CD4-positive, alpha-beta memory T cell (primary cell): ENCODE measurements around the gene SYNPO. TPM values are rescaled to one million over a fixed set of nuclear protein-coding genes. Genes with fewer than 3 reads are reported as not detected.
A peak's percentile ranks its signal among the peaks of the same experiment; 100 is the strongest.

Source experiments
- CTCF ChIA-PET: fragments of 350-600 bp; sonication (Branson Sonifier 250); formaldehyde crosslinking; loops from one replicate; lab custom pipeline; 2021; ENCODE audit warnings: inconsistent platforms; ENCODE audit not compliant: partially characterized antibody; lab: Charles Lee
- POLR2A ChIA-PET: fragments of 350-600 bp; sonication (Branson Sonifier 250); formaldehyde crosslinking; loops from one replicate; lab custom pipeline; 2021; ENCODE audit not compliant: partially characterized antibody; lab: Charles Lee
- DNase-seq, 5 donors: peaks; one replicate each; pipeline versions ENCODE4 v3.0.0 to v3.0.0-alpha.2; 2020 to 2022; ENCODE audit warnings: mixed read lengths in 1 of 5
- H3K27ac ChIP-seq: one replicate; pipeline ENCODE4 v1.7.0; 2013; ENCODE audit warnings: low read depth, low read length
- H3K27me3 ChIP-seq: 2 replicates; pipeline ENCODE4 v1.7.0; 2013; ENCODE audit warnings: mild to moderate bottlenecking, low read length, moderate library complexity; ENCODE audit not compliant: insufficient read depth
- H3K36me3 ChIP-seq: 2 replicates; pipeline ENCODE4 v1.7.0; 2013; ENCODE audit warnings: mild to moderate bottlenecking, low read length, moderate library complexity; ENCODE audit not compliant: insufficient read depth
- H3K4me1 ChIP-seq: 2 replicates; pipeline ENCODE4 v1.7.0; 2013; ENCODE audit warnings: mild to moderate bottlenecking, low read length, moderate library complexity; ENCODE audit not compliant: insufficient read depth
- H3K4me3 ChIP-seq, 2 donors: one replicate each; pipeline ENCODE4 v1.7.0; 2013; ENCODE audit warnings: low read length in 2 of 2, mild to moderate bottlenecking in 1 of 2
- H3K9me3 ChIP-seq, 2 donors: one replicate each; pipeline ENCODE4 v1.7.0; 2013; ENCODE audit warnings: low read length in 2 of 2, control low read depth in 1 of 2; ENCODE audit not compliant: control insufficient read depth in 1 of 2
- H3K27ac Mint-ChIP-seq, 7 donors: one replicate each; pipeline ENCODE4 v1.8.0; 2020 to 2021; ENCODE audit warnings: mixed read lengths in 7 of 7, mild to moderate bottlenecking in 6 of 7, inconsistent platforms in 3 of 7, moderate library complexity in 3 of 7
- H3K27me3 Mint-ChIP-seq, 2 donors: one replicate each; pipeline ENCODE4 v1.8.0; 2020 to 2021; ENCODE audit warnings: mixed read lengths in 2 of 2
- H3K36me3 Mint-ChIP-seq, 2 donors: one replicate each; pipeline ENCODE4 v1.8.0; 2020 to 2021; ENCODE audit warnings: mixed read lengths in 2 of 2, inconsistent platforms in 1 of 2, mild to moderate bottlenecking in 1 of 2
- H3K4me1 Mint-ChIP-seq, 4 donors: one replicate each; pipeline ENCODE4 v1.8.0; 2020 to 2021; ENCODE audit warnings: mixed read lengths in 4 of 4, mild to moderate bottlenecking in 1 of 4
- H3K4me3 Mint-ChIP-seq, 8 donors: one replicate each; pipeline ENCODE4 v1.8.0; 2020 to 2021; ENCODE audit warnings: mixed read lengths in 8 of 8, mild to moderate bottlenecking in 7 of 8, moderate library complexity in 6 of 8, inconsistent platforms in 3 of 8
- H3K9me3 Mint-ChIP-seq, 8 donors: one replicate each; pipeline ENCODE4 v1.8.0; 2020 to 2021; ENCODE audit warnings: mixed read lengths in 8 of 8, mild to moderate bottlenecking in 5 of 8, inconsistent platforms in 3 of 8, moderate library complexity in 1 of 8
- intact Hi-C: fragments of 100-400 bp; cut with micrococcal nuclease; formaldehyde crosslinking; loops from one replicate; pipeline ENCODE4 v1.15.1; 2023
- polyA plus RNA-seq, 2 donors: library from polyadenylated mRNA; unstranded; fragments of 300-500 nt; fragmentation: Illumina TruSeq; gene quantifications; one replicate each; pipeline ENCODE4 v1.2.3, GENCODE V29; 2021
- total RNA-seq, 2 experiments: library from RNA; stranded (reverse); gene quantifications; one replicate each; pipeline ENCODE4 v1.2.3, GENCODE V29; 2021

SYNPO gene
- total and polyA plus RNA-seq, 4 experiments from 2014 or later: 0.06 TPM; not detected in 3

DNA sequence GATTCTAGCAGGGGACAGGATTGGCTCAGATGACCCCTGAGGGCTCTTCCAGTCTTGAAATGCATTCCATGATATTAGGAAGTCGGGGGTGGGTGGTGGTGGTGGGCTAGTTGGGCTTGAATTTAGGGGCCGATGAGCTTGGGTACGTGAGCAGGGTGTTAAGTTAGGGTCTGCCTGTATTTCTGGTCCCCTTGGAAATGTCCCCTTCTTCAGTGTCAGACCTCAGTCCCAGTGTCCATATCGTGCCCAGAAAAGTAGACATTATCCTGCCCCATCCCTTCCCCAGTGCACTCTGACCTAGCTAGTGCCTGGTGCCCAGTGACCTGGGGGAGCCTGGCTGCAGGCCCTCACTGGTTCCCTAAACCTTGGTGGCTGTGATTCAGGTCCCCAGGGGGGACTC is 17.7 kb downstream of the SYNPO start:
- Mint-ChIP-seq H3K4me1 (peaks cover 3 to 12% (median 9%) of the 10 kb centered on the region in 4 donors), H3K9me3 (peaks cover 0 to 2% (median 0%) of the 10 kb centered on the region in 8 donors), H3K27ac (peak overlapping the region in 1 of 7 donors; percentile 47), H3K4me3 (peak overlapping the region in 4 of 8 donors; percentile 7 to 81 (median 54)), H3K36me3 (no peaks in the 10 kb centered on the region), H3K27me3 (peaks cover 0 to 2% of the 10 kb centered on the region in 2 donors)
- no peak overlapping the region for H3K27ac ChIP-seq
- no peaks in the 10 kb centered on the region for H3K9me3 ChIP-seq
- H3K4me1 ChIP-seq: peaks cover 12% of the 10 kb centered on the region
- no peaks in the 10 kb centered on the region for H3K27me3 ChIP-seq
- H3K4me3 ChIP-seq: no peak overlapping the region
- intact Hi-C loops: loop anchor here (5.0 kb wide), 1 partner anchor 119 kb away; the partner anchor contains the start of gene SMIM3
- no peak for DNase-seq
- POLR2A ChIA-PET: interaction anchor here (1.2 to 1.9 kb wide), 2 partner anchors 42 to 593 kb away, joined by 3 to 8 read pairs; partner anchors contain the start of gene RBM22
- CTCF ChIA-PET: interaction anchor here (1.5 to 4.9 kb wide), 5 partner anchors 42 to 208 kb away, joined by 7 to 34 read pairs (median 8); partner anchors contain the start of genes IRGM and RBM22
- no peaks in the 10 kb centered on the region for H3K36me3 ChIP-seq

DNA sequence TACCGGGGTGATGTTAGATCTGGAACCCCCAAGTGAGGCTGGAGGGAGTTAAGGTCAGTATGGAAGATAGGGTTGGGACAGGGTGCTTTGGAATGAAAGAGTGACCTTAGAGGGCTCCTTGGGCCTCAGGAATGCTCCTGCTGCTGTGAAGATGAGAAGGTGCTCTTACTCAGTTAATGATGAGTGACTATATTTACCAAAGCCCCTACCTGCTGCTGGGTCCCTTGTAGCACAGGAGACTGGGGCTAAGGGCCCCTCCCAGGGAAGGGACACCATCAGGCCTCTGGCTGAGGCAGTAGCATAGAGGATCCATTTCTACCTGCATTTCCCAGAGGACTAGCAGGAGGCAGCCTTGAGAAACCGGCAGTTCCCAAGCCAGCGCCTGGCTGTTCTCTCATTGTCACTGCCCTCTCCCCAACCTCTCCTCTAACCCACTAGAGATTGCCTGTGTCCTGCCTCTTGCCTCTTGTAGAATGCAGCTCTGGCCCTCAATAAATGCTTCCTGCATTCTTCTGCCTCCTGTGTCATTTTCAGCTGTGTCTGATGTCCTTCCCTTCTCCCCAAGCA is 18.3 kb downstream of the SYNPO start:
- Histone ChIP-seq H3K36me3 (no peaks in the 10 kb centered on the region), H3K9me3 (no peaks in the 10 kb centered on the region), H3K27me3 (no peaks in the 10 kb centered on the region), H3K4me1 (peaks cover 12% of the 10 kb centered on the region), H3K4me3 (no peak overlapping the region), H3K27ac (no peak overlapping the region)
- Mint-ChIP-seq H3K4me1 (peaks cover 3 to 12% (median 9%) of the 10 kb centered on the region in 4 donors), H3K4me3 (peak overlapping the region in 3 of 8 donors; percentile 25 to 60 (median 39)), H3K36me3 (no peaks in the 10 kb centered on the region), H3K27me3 (peaks cover 0 to 2% of the 10 kb centered on the region in 2 donors), H3K27ac (peak overlapping the region in 2 of 7 donors; percentile 66 to 91), H3K9me3 (peaks cover 0 to 2% (median 0%) of the 10 kb centered on the region in 8 donors)
- intact Hi-C loops: loop anchor here (5.0 kb wide), 1 partner anchor 119 kb away; the partner anchor contains the start of gene SMIM3
- CTCF ChIA-PET: interaction anchor here (1.9 to 2.3 kb wide), 2 partner anchors 41 to 201 kb away, joined by 8 to 11 read pairs; partner anchors contain the start of gene RBM22
- POLR2A ChIA-PET: no interaction called here
- no peak for DNase-seq

- H3K4me1 Mint-ChIP-seq: peaks cover 3 to 12% (median 7%) of the 10 kb centered on the region in 4 donors
Observed at GRCh38 chr5:150659360-150660107, 19.1 kb downstream of the SYNPO start.

GRCh38 chr5:150660108-150660831 is 19.8 kb downstream of the SYNPO start:
- no peak overlapping the region for H3K4me3 Mint-ChIP-seq
- DNase-seq: no peak
- ChIA-PET CTCF (interaction anchor here (2.1 kb wide), 1 partner anchor 119 kb away, joined by 5 read pairs; the partner anchor contains the start of gene SMIM3), POLR2A (no interaction called here)
- Histone ChIP-seq H3K9me3 (no peaks in the 10 kb centered on the region), H3K27me3 (no peaks in the 10 kb centered on the region), H3K4me3 (no peak overlapping the region), H3K4me1 (peaks cover 12% of the 10 kb centered on the region), H3K36me3 (no peaks in the 10 kb centered on the region), H3K27ac (no peak overlapping the region)
- peaks cover 3 to 12% (median 7%) of the 10 kb centered on the region in 4 donors for H3K4me1 Mint-ChIP-seq
- H3K36me3 Mint-ChIP-seq: no peaks in the 10 kb centered on the region
- no peak overlapping the region for H3K27ac Mint-ChIP-seq
- H3K27me3 Mint-ChIP-seq: peaks cover 7% of the 10 kb centered on the region in 2 donors
- H3K9me3 Mint-ChIP-seq: peaks cover 0 to 2% (median 0%) of the 10 kb centered on the region in 8 donors
- intact Hi-C loops: no loop called here

More at GRCh38 chr5:150659360-150660107, 19.1 kb downstream of the SYNPO start:
- Histone ChIP-seq H3K4me3 (no peak overlapping the region), H3K4me1 (peaks cover 12% of the 10 kb centered on the region), H3K27ac (no peak overlapping the region), H3K9me3 (no peaks in the 10 kb centered on the region), H3K36me3 (no peaks in the 10 kb centered on the region), H3K27me3 (no peaks in the 10 kb centered on the region)
- H3K27me3 Mint-ChIP-seq: peaks cover 2 to 4% of the 10 kb centered on the region in 2 donors
- ChIA-PET CTCF (no interaction called here), POLR2A (no interaction called here)
- H3K36me3 Mint-ChIP-seq: no peaks in the 10 kb centered on the region
- intact Hi-C loops: loop anchor here (5.0 kb wide), 1 partner anchor 118 kb away; the partner anchor contains the start of gene SMIM3
- H3K9me3 Mint-ChIP-seq: peaks cover 0 to 2% (median 0%) of the 10 kb centered on the region in 8 donors
- H3K27ac Mint-ChIP-seq: no peak overlapping the region
- H3K4me3 Mint-ChIP-seq: no peak overlapping the region
- no peak for DNase-seq

GRCh38 chr5:150661086-150661485 is 20.6 kb downstream of the SYNPO start, which contains the start of gene MYOZ3:
MYOZ3 (plus strand) TSS chr5:150661251; CDS start chr5:150662942, 1,691 bp downstream.
- CTCF ChIA-PET: interaction anchor here (2.1 kb wide), 1 partner anchor 118 kb away, joined by 5 read pairs; the partner anchor contains the start of gene SMIM3

DNA sequence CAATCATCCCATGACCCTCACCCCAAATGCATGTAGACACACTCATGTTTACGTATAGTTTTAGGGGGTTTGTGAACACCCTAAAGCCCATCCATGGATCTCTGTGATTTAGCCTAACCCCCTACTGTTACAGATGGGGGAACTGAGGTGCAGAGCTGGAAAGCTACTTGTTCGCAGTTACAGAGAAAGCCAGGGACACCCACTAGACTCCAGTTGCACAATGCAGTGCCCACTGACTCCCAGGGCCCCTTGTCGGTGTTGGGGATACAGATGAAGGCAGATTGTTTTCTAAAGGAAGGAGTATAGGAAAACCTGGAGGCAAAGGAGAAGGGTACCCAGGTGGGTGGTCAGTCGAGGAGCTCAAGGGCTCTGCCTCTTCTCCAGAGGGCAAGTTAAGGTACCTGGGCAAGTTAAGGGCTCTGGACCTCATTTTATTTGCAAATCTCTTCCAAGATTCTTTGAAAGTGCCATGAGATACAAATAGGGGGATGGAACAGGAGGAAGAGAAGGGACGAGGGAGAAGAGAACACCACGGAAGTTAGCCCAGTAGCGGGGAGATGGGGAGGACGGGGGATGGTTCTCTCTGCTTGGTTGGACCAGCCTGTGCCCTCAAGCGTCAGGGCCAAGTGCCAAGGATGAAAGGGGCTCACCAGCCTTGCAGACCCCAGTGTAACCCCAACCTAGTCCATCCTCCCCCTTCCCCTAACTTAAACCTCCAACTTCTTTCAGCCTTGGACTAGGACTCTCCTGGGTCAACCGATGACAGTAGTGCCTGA is 21.5 kb downstream of the SYNPO start:
- Histone ChIP-seq H3K9me3 (no peaks in the 10 kb centered on the region), H3K4me3 (no peak overlapping the region), H3K4me1 (peaks cover 3% of the 10 kb centered on the region), H3K27ac (no peak overlapping the region), H3K27me3 (no peaks in the 10 kb centered on the region), H3K36me3 (no peaks in the 10 kb centered on the region)
- intact Hi-C loops: no loop called here
- Mint-ChIP-seq H3K9me3 (peaks cover 0 to 2% (median 0%) of the 10 kb centered on the region in 8 donors), H3K4me1 (peaks cover 0 to 8% (median 5%) of the 10 kb centered on the region in 4 donors), H3K27ac (no peak overlapping the region), H3K4me3 (no peak overlapping the region), H3K27me3 (peaks cover 7% of the 10 kb centered on the region in 2 donors), H3K36me3 (no peaks in the 10 kb centered on the region)
- DNase-seq: no peak
- ChIA-PET CTCF (interaction anchor here (2.1 to 2.2 kb wide), 2 partner anchors 38 to 117 kb away, joined by 5 to 7 read pairs; partner anchors contain the start of genes RBM22 and SMIM3), POLR2A (no interaction called here)

More at GRCh38 chr5:150661086-150661485, 20.6 kb downstream of the SYNPO start, which contains the start of gene MYOZ3:
- H3K4me3 ChIP-seq: no peak within 1 kb of the TSS
- H3K36me3 Mint-ChIP-seq: no peaks in the 10 kb centered on the region
- POLR2A ChIA-PET: no interaction called here
- H3K9me3 ChIP-seq: no peaks in the 10 kb centered on the region
- peaks cover 7% of the 10 kb centered on the region in 2 donors for H3K27me3 Mint-ChIP-seq
- no peaks in the 10 kb centered on the region for H3K36me3 ChIP-seq
- peaks cover 0 to 9% (median 6%) of the 10 kb centered on the region in 4 donors for H3K4me1 Mint-ChIP-seq
- H3K4me3 Mint-ChIP-seq: no peak within 1 kb of the TSS
- intact Hi-C loops: no loop called here
- H3K27me3 ChIP-seq: no peaks in the 10 kb centered on the region
- H3K27ac Mint-ChIP-seq: no peak within 1 kb of the TSS
- no peak within 1 kb of the TSS for H3K27ac ChIP-seq
- peaks cover 7% of the 10 kb centered on the region for H3K4me1 ChIP-seq
- no peak for DNase-seq
- peaks cover 0 to 2% (median 0%) of the 10 kb centered on the region in 8 donors for H3K9me3 Mint-ChIP-seq
